Parathyroid adenoma (tissue), 2 donors: ENCODE data around the gene ZMYND11.

Experiments
- H2AFZ ChIP-seq: fragments of 300-600 bp; sonication (generic); one replicate; pipeline ENCODE4 v1.7.0; 2017; ENCODE audit warnings: antibody characterized with exemption, mild to moderate bottlenecking
- H3K27ac ChIP-seq: fragments of 300-600 bp; sonication (generic); one replicate; pipeline ENCODE4 v1.7.0; 2017
- H3K27me3 ChIP-seq: fragments of 300-600 bp; sonication (generic); one replicate; pipeline ENCODE4 v1.7.0; 2017; ENCODE audit warnings: low read length; ENCODE audit not compliant: control insufficient read depth, insufficient read depth
- H3K36me3 ChIP-seq: fragments of 300-600 bp; sonication (generic); one replicate; pipeline ENCODE4 v1.7.0; 2017; ENCODE audit warnings: low read length; ENCODE audit not compliant: control insufficient read depth, insufficient read depth
- H3K4me1 ChIP-seq: fragments of 300-600 bp; sonication (generic); one replicate; pipeline ENCODE4 v1.7.0; 2017; ENCODE audit warnings: control low read depth
- H3K4me2 ChIP-seq: fragments of 300-600 bp; sonication (generic); one replicate; pipeline ENCODE4 v1.7.0; 2017; ENCODE audit warnings: low read length
- H3K4me3 ChIP-seq: fragments of 300-600 bp; sonication (generic); one replicate; pipeline ENCODE4 v1.7.0; 2017; ENCODE audit warnings: low read depth, low read length
- H3K79me2 ChIP-seq: fragments of 300-600 bp; sonication (generic); one replicate; pipeline ENCODE4 v1.7.0; 2017; ENCODE audit warnings: control low read depth
- H3K9ac ChIP-seq: fragments of 300-600 bp; sonication (generic); one replicate; pipeline ENCODE4 v1.7.0; 2017; ENCODE audit warnings: mild to moderate bottlenecking
- H3K9me3 ChIP-seq: fragments of 300-600 bp; sonication (generic); one replicate; pipeline ENCODE4 v1.7.0; 2017; ENCODE audit warnings: low read length; ENCODE audit not compliant: control insufficient read depth
- TF ChIP-seq, protein P1 (sequence below): fragments of 300-600 bp; sonication (generic); IDR thresholded peaks from one replicate; pipeline ENCODE4 v1.7.0; 2017; ENCODE audit warnings: antibody characterized with exemption, mild to moderate bottlenecking
- donor health status: primary hyperparathyroidism.

The ZMYND11 gene

GRCh38 chr10:241966-242643 is 106.8 kb downstream of the ZMYND11 start:
- no peak overlapping the region for H3K4me2 ChIP-seq
- TF ChIP-seq, protein P1, sequence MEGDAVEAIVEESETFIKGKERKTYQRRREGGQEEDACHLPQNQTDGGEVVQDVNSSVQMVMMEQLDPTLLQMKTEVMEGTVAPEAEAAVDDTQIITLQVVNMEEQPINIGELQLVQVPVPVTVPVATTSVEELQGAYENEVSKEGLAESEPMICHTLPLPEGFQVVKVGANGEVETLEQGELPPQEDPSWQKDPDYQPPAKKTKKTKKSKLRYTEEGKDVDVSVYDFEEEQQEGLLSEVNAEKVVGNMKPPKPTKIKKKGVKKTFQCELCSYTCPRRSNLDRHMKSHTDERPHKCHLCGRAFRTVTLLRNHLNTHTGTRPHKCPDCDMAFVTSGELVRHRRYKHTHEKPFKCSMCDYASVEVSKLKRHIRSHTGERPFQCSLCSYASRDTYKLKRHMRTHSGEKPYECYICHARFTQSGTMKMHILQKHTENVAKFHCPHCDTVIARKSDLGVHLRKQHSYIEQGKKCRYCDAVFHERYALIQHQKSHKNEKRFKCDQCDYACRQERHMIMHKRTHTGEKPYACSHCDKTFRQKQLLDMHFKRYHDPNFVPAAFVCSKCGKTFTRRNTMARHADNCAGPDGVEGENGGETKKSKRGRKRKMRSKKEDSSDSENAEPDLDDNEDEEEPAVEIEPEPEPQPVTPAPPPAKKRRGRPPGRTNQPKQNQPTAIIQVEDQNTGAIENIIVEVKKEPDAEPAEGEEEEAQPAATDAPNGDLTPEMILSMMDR, result no peak
- no peak overlapping the region for H2AFZ ChIP-seq
- H3K4me3 ChIP-seq, result no peak overlapping the region
- no peaks in the 10 kb centered on the region for H3K9me3 ChIP-seq
- H3K36me3 ChIP-seq, result no peaks in the 10 kb centered on the region
- no peak overlapping the region for H3K27ac ChIP-seq
- H3K4me1 ChIP-seq, result no peaks in the 10 kb centered on the region
- no peaks in the 10 kb centered on the region for H3K79me2 ChIP-seq
- no peaks in the 10 kb centered on the region for H3K27me3 ChIP-seq
- no peak overlapping the region for H3K9ac ChIP-seq

DNA sequence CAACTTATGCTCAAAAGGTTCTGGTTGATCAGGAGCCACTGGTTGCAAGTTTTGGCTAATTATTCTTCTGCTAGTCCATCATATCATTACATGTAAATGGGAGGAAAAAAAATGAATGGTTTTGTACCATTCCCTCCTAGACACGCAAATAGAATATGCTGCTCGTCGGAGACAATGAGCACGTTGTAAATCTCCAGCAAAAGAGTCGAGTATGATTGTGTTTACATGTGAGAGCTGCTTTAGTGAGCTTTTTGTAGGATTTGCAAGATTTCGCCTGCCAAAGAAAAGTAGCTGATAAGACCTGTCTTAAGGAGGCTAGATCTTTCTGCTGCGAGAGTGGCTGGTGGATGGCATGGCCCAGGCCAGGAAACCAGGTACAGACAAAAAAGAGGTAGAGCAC is 109.0 kb downstream of the ZMYND11 start:
- Histone ChIP-seq H3K4me1 (no peaks in the 10 kb centered on the region), H3K79me2 (no peaks in the 10 kb centered on the region), H3K9me3 (no peaks in the 10 kb centered on the region), H3K9ac (no peak overlapping the region), H3K36me3 (no peaks in the 10 kb centered on the region), H3K27ac (no peak overlapping the region), H3K4me3 (no peak overlapping the region), H3K4me2 (no peak overlapping the region), H3K27me3 (no peaks in the 10 kb centered on the region), H2AFZ (no peak overlapping the region)
- TF ChIP-seq, protein P1, result no peak

DNA sequence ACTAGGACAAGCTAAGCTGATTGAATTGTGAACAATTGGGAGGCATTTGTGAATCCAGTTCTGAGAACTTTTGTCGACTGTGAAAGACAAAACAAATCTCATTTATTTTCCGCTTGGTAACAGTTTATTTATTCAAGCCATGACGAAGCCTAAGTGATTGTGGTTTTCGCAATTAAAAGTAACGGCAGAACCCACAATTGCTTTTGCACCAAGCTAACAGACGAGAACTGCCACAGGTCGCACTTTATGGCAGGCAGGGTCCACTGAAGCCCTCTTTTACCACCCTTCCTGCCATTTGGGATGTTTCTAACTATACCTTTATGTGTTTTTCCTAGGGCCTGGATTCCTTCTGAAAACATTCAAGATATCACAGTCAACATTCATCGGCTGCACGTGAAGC is 111.2 kb downstream of the ZMYND11 start:
- H3K27me3 ChIP-seq, result no peaks in the 10 kb centered on the region
- H3K79me2 ChIP-seq, result no peaks in the 10 kb centered on the region
- H3K4me3 ChIP-seq, result no peak overlapping the region
- H3K4me1 ChIP-seq, result no peaks in the 10 kb centered on the region
- H3K27ac ChIP-seq, result no peak overlapping the region
- H3K9me3 ChIP-seq, result no peaks in the 10 kb centered on the region
- no peak overlapping the region for H3K9ac ChIP-seq
- no peak overlapping the region for H3K4me2 ChIP-seq
- TF ChIP-seq, protein P1, result no peak
- no peak overlapping the region for H2AFZ ChIP-seq
- no peaks in the 10 kb centered on the region for H3K36me3 ChIP-seq

DNA sequence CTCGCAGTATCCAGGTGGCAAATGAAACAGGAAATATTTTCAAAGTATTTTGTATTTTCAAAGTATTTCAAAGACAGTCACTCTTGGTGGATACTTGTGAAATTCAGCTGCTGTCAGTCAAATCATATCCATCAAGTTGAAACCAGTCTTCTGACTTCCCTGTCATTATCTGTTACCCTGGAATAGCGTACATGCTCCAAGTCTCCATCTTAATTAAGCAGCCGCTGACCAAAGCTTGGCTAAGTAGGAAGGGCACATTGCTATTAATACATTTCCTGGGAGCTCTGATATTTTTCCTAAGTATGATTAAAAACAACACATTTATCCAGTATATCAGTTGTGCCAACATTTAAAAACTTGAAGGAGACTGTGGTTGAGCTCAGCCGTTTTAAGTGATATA is 112.2 kb downstream of the ZMYND11 start:
- Histone ChIP-seq H2AFZ (no peak overlapping the region), H3K27me3 (no peaks in the 10 kb centered on the region), H3K9me3 (no peaks in the 10 kb centered on the region), H3K36me3 (no peaks in the 10 kb centered on the region), H3K27ac (no peak overlapping the region), H3K4me3 (no peak overlapping the region), H3K79me2 (no peaks in the 10 kb centered on the region), H3K4me1 (no peaks in the 10 kb centered on the region), H3K9ac (no peak overlapping the region), H3K4me2 (no peak overlapping the region)
- TF ChIP-seq, protein P1, result no peak

DNA sequence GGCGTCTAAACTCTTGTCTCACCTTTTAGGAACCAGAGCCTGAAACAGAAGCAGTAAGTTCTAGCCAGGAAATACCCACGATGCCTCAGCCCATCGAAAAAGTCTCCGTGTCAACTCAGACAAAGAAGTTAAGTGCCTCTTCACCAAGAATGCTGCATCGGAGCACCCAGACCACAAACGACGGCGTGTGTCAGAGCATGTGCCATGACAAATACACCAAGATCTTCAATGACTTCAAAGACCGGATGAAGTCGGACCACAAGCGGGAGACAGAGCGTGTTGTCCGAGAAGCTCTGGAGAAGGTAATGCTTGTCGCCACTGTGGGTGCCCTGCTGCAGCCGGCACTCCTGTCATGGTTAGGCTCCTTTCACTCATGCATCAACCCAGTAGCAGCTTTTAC is 113.1 kb downstream of the ZMYND11 start:
- TF ChIP-seq, protein P1, result no peak
- Histone ChIP-seq H3K4me2 (no peak overlapping the region), H2AFZ (no peak overlapping the region), H3K9ac (no peak overlapping the region), H3K27me3 (no peaks in the 10 kb centered on the region), H3K4me1 (no peaks in the 10 kb centered on the region), H3K9me3 (no peaks in the 10 kb centered on the region), H3K79me2 (no peaks in the 10 kb centered on the region), H3K36me3 (no peaks in the 10 kb centered on the region), H3K27ac (no peak overlapping the region), H3K4me3 (no peak overlapping the region)
